HG02642 (cell line): Measurements from ENCODE around the gene TMEM253.
A peak's percentile ranks its signal among the peaks of the same experiment; 100 is the strongest.

Experiments
- ATAC-seq: cut with Tn5 transposase; IDR thresholded peaks from one replicate; pipeline ENCODE4 v1.9.1; 2021; ENCODE audit warnings: mild to moderate bottlenecking; ENCODE audit not compliant: unreplicated experiment, poor library complexity

TMEM253 gene

GRCh38 chr14:21102521-21103410 is 1.9 kb downstream of the TMEM253 start:
- no peak for ATAC-seq

- ATAC-seq = no peak
Measured at GRCh38 chr14:21103411-21103709, 2.5 kb downstream of the TMEM253 start.

- ATAC-seq = peak; percentile 91
Measured at GRCh38 chr14:21103710-21104447, 3.0 kb downstream of the TMEM253 start.

GRCh38 chr14:21104448-21105060 is 3.7 kb downstream of the TMEM253 start:
- ATAC-seq = peak; percentile 42

GRCh38 chr14:21105095-21105494 is 4.2 kb downstream of the TMEM253 start:
- no peak for ATAC-seq

- ATAC-seq = no peak
Measured at GRCh38 chr14:21106176-21106497, 5.3 kb downstream of the TMEM253 start.

- ATAC-seq = no peak
Measured at GRCh38 chr14:21106498-21107282, 5.8 kb downstream of the TMEM253 start.

GRCh38 chr14:21107283-21107800 is 6.5 kb downstream of the TMEM253 start:
- no peak for ATAC-seq

- no peak for ATAC-seq
Measured at GRCh38 chr14:21108791-21109190, 7.9 kb downstream of the TMEM253 start.

GRCh38 chr14:21109377-21110138 is 8.7 kb downstream of the TMEM253 start:
- ATAC-seq = peak; percentile 52

GRCh38 chr14:21112255-21112654 is 11.4 kb downstream of the TMEM253 start:
- ATAC-seq = no peak

GRCh38 chr14:21113369-21113768 is 12.5 kb downstream of the TMEM253 start:
- ATAC-seq = no peak

- ATAC-seq = no peak
Measured at GRCh38 chr14:21118933-21119332, 18.1 kb downstream of the TMEM253 start.

- no peak for ATAC-seq
Measured at GRCh38 chr14:21120686-21121085, 19.8 kb downstream of the TMEM253 start.

GRCh38 chr14:21121122-21121521 is 20.3 kb downstream of the TMEM253 start:
- no peak for ATAC-seq

GRCh38 chr14:21123429-21123828 is 22.6 kb downstream of the TMEM253 start:
- no peak for ATAC-seq

GRCh38 chr14:21133901-21134300 is 33.0 kb downstream of the TMEM253 start:
- ATAC-seq = no peak

GRCh38 chr14:21136024-21136423 is 35.2 kb downstream of the TMEM253 start:
- ATAC-seq = no peak

- no peak for ATAC-seq
Measured at GRCh38 chr14:21142357-21142756, 41.5 kb downstream of the TMEM253 start.

- no peak for ATAC-seq
Measured at GRCh38 chr14:21145437-21145836, 44.6 kb downstream of the TMEM253 start.
